GM21825 (cell line): ENCODE results near the gene BTNL3.
"Not testable (repeated sequence)": the region's sequence is repeated elsewhere in the genome, so short reads cannot be mapped to it uniquely, and the experiment has no call there.

ENCODE experiments used
- ATAC-seq: cut with Tn5 transposase; IDR thresholded peaks from one replicate; pipeline ENCODE4 v1.9.1; 2021; ENCODE audit warnings: mild to moderate bottlenecking, moderate library complexity; ENCODE audit not compliant: unreplicated experiment

BTNL3 gene

GRCh38 chr5:181045316-181045715 is 56.7 kb downstream of the BTNL3 start:
- ATAC-seq = no peak

GRCh38 chr5:181045857-181046256 is 57.2 kb downstream of the BTNL3 start:
- ATAC-seq = not testable (repeated sequence)

DNA sequence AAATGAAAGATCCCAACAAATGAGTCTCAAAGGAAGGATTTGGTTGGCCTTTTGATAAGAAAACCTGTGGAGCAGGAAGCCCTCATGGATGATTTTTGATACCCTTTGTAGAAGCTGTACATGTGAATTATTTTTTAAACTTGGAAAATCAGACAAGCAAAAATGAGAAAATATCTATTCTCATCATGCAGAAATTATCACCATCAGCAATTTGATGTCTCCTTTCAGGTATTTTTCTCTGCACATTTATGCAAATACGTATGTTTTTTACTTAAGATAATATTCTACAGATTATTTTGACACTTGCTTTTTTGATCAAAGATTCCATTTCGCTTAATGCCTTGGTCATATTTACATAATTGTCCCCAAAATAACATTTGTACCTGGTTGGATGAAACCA is 58.6 kb downstream of the BTNL3 start:
- no peak for ATAC-seq

DNA sequence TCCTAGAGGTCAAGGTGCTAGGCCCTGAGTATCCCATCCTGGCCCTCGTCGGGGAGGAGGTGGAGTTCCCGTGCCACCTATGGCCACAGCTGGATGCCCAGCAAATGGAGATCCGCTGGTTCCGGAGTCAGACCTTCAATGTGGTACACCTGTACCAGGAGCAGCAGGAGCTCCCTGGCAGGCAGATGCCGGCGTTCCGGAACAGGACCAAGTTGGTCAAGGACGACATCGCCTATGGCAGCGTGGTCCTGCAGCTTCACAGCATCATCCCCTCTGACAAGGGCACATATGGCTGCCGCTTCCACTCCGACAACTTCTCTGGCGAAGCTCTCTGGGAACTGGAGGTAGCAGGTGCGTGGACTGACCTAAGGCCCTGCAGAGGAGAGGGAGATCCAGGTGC is 59.3 kb downstream of the BTNL3 start:
- no peak for ATAC-seq

DNA sequence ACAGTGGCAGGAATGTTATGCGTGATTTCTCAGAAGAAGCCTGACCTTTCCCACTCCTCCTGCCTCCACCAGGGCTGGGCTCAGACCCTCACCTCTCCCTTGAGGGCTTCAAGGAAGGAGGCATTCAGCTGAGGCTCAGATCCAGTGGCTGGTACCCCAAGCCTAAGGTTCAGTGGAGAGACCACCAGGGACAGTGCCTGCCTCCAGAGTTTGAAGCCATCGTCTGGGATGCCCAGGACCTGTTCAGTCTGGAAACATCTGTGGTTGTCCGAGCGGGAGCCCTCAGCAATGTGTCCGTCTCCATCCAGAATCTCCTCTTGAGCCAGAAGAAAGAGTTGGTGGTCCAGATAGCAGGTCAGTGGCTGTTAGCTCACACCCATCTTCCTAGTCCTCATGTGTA is 61.4 kb downstream of the BTNL3 start:
- ATAC-seq = no peak

- no peak for ATAC-seq
Measured at GRCh38 chr5:181051841-181052671, 63.4 kb downstream of the BTNL3 start.

DNA sequence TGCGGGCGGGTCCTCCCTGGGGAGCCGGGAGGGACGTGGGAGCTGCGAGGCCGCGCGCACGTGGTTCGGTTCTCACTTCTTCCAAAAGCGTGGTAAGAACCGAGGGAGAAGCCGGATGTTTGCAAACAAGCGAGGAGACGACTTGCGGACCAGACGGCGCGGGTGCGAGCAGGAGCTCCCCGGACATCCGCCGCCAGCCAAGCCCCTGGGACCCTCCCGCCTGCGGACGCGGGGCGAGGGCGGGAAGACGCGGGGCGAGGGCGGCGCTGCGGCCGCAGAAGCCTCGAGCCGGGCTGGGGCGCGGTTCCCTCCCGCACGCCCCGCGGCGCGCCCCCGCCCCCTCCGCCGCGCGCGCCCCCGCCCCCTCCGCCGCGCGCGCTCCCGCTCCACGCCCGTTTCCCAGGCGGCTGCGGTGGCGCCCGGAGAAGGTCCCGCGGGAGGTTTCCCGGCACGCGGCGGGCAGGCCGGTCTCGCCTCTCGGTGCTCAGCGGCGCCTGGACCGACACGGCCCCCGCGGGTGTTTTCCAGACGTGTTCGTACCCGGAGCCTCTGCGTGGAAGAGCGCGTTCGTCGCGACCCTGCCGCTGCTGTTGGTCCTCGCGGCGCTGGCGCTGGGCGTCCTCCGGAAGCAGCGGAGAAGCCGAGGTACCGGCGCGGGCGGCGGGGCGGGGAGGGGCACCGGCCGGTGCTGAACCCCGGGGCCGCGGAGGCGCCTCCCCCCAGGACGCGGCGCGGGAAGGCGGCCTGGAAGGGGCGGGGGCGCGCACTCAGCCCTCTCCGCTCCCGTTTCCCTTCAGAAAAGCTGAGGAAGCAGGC is 64.2 kb downstream of the BTNL3 start:
- ATAC-seq = no peak

DNA sequence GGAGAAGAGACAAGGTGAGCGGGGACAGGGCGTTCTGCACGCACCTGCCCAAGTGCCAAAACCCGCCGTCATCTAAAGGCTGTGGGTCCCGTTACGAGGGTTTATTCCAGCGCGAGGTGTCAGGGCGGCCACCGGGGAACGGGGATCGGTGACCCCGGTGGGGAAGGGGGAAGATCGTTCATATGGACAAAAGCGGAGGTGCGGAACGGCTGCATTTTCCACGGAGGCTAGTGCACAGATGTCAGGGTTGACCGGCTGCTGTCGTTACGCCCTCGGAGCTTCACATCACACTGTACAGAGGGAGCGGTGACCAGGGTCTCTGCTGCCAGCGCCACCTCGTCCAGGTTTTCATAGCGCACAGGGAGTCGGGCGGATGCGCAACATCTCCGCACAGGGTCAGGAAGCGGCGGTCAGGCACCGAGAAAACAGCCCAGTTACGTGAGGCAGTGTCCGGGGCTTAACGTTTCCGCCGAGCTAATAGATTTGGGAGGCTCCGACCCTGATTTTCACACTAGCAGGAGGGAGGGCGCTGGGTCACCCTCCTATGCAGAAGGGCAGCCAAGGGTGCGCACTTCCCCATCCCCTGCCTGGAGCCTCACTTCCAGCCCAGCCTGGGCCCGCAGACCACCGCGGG is 65.0 kb downstream of the BTNL3 start:
- no peak for ATAC-seq

- no peak for ATAC-seq
Measured at GRCh38 chr5:181054138-181054537, 65.5 kb downstream of the BTNL3 start.

DNA sequence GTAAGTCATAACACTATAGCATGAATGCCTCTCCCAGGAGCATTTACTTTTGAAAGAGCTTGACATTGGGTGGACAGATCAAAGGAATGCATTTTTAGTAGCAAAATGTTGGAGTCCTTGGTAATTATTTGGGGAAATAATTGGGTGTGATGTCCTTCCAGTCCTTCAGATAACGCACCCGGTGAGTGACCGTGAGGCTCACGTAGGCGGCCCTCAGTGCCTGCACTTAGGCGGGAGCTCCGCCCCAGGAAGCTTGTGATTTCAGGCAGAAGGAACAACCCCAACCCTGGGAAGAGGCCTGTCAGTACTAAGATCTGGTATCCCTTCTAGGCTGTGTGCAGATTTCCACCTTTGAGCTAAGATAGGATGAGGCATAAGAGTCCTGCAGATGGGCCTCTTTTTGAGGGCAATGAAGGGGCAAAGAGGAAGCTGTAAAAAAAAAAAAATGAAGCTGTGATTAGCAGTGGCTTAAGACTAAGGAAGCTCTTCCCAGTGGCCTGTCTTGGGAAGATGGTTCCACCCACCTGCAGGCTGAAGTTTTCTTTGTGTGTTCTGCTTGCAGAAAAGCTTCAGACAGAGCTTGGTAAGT is 66.3 kb downstream of the BTNL3 start:
- no peak for ATAC-seq
